PC-9 (cell line): ENCODE measurements around the gene TTLL9.

Experiments
- EZH2 ChIP-seq: fragments of 200-600 bp; sonication (generic); IDR thresholded peaks from 2 replicates; pipeline ENCODE4 v1.8.0; 2017; ENCODE audit warnings: antibody characterized with exemption, low read depth
- TF ChIP-seq, protein P1 (sequence below): fragments of 200-600 bp; sonication (generic); conservative IDR thresholded peaks from 2 replicates; pipeline ENCODE4 v1.6.1; 2017; ENCODE audit warnings: mixed run types, antibody characterized with exemption, mild to moderate bottlenecking, moderate library complexity

GRCh38 chr20:31833130-31833930 is 37.1 kb upstream of the TTLL9 start:
- TF ChIP-seq, protein P1, sequence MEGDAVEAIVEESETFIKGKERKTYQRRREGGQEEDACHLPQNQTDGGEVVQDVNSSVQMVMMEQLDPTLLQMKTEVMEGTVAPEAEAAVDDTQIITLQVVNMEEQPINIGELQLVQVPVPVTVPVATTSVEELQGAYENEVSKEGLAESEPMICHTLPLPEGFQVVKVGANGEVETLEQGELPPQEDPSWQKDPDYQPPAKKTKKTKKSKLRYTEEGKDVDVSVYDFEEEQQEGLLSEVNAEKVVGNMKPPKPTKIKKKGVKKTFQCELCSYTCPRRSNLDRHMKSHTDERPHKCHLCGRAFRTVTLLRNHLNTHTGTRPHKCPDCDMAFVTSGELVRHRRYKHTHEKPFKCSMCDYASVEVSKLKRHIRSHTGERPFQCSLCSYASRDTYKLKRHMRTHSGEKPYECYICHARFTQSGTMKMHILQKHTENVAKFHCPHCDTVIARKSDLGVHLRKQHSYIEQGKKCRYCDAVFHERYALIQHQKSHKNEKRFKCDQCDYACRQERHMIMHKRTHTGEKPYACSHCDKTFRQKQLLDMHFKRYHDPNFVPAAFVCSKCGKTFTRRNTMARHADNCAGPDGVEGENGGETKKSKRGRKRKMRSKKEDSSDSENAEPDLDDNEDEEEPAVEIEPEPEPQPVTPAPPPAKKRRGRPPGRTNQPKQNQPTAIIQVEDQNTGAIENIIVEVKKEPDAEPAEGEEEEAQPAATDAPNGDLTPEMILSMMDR: peak; percentile 93
- no peak for TF ChIP-seq EZH2
